Hepatocyte (in vitro differentiated cells): ENCODE data around the gene MAP3K6.
"Not testable (repeated sequence)": the region's sequence is repeated elsewhere in the genome, so short reads cannot be mapped to it uniquely, and the experiment has no call there.

Experiments
- CTCF ChIP-seq: fragments of 200-600 bp; sonication (generic); IDR thresholded peaks from 2 replicates; pipeline ENCODE4 v1.5.1; 2016; ENCODE audit warnings: antibody characterized with exemption, mild to moderate bottlenecking; ENCODE audit not compliant: poor library complexity
- EZH2phosphoT487 ChIP-seq: fragments of 200-600 bp; sonication (generic); IDR thresholded peaks from one replicate; pipeline ENCODE4 v1.6.1; 2018; ENCODE audit warnings: antibody characterized with exemption, mild to moderate bottlenecking, low read depth, moderate library complexity; ENCODE audit not compliant: unreplicated experiment, severe bottlenecking

DNA sequence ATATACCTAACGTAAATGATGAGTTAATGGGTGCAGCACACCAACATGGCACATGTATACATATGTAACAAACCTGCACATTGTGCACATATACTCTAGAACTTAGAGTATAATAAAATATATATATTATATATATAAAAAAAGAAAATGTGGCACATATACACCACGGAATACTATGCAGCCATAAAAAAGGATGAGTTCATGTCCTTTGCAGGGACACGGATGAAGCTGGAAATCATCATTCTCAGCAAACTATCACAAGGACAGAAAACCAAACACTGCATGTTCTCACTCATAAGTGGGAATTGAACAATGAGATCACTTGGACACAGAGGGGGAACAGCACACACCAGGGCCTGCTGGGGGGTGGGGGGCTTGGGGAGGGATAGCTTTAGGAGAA is 18.0 kb upstream of the MAP3K6 start:
- not testable (repeated sequence) for TF ChIP-seq CTCF, EZH2phosphoT487
